Neural progenitor cell (in vitro differentiated cells): ENCODE data around the gene AIP. TPM values are rescaled to one million over a fixed set of nuclear protein-coding genes. Genes with fewer than 3 reads are reported as not detected.

Source experiments
- DNase-seq: peaks from one replicate; pipeline ENCODE4 v3.0.0-alpha.2; 2016; ENCODE audit warnings: low spot score
- H2AFZ ChIP-seq: fragments of 200-600 bp; sonication (generic); replicated peaks from 2 replicates; pipeline ENCODE4 v1.6.1; 2016; ENCODE audit warnings: antibody characterized with exemption
- H3F3A ChIP-seq: fragments of 200-600 bp; sonication (generic); 2 replicates; pipeline ENCODE4 v1.6.1; 2016; ENCODE audit warnings: antibody characterized with exemption, low read depth
- H3K27ac ChIP-seq: fragments of 200-600 bp; sonication (generic); 2 replicates; pipeline ENCODE4 v1.5.1; 2016; ENCODE audit warnings: mild to moderate bottlenecking
- H3K27me3 ChIP-seq: fragments of 200-600 bp; sonication (generic); 2 replicates; pipeline ENCODE4 v1.6.1; 2016; ENCODE audit warnings: mild to moderate bottlenecking, moderate library complexity
- H3K36me3 ChIP-seq: fragments of 200-600 bp; sonication (generic); 2 replicates; pipeline ENCODE4 v1.5.1; 2016
- H3K4me1 ChIP-seq: fragments of 200-600 bp; sonication (generic); 2 replicates; pipeline ENCODE4 v1.6.1; 2016; ENCODE audit warnings: mixed run types
- H3K4me2 ChIP-seq: fragments of 200-600 bp; sonication (generic); 2 replicates; pipeline ENCODE4 v1.6.1; 2016
- H3K4me3 ChIP-seq: fragments of 200-600 bp; sonication (generic); 2 replicates; pipeline ENCODE4 v1.5.1; 2016
- H3K79me2 ChIP-seq: fragments of 200-600 bp; sonication (generic); 2 replicates; pipeline ENCODE4 v1.6.1; 2016; ENCODE audit warnings: low read depth
- H3K9ac ChIP-seq: fragments of 200-600 bp; sonication (generic); 2 replicates; pipeline ENCODE4 v1.6.1; 2016
- H3K9me3 ChIP-seq: fragments of 200-600 bp; sonication (generic); 2 replicates; pipeline ENCODE4 v1.5.1; 2016; ENCODE audit warnings: low read depth
- H4K20me1 ChIP-seq: fragments of 200-600 bp; sonication (generic); 2 replicates; pipeline ENCODE4 v1.6.1; 2016; ENCODE audit warnings: low read depth
- H3K27ac Mint-ChIP-seq: 3 replicates; pipeline ENCODE4 v1.8.0; 2021; ENCODE audit warnings: mixed read lengths
- H3K27me3 Mint-ChIP-seq: 2 replicates; pipeline ENCODE4 v1.8.0; 2022; ENCODE audit warnings: low read depth, mild to moderate bottlenecking, inconsistent platforms, moderate library complexity, mixed read lengths; ENCODE audit not compliant: insufficient read depth
- H3K36me3 Mint-ChIP-seq: 3 replicates; pipeline ENCODE4 v1.8.0; 2021; ENCODE audit warnings: mixed read lengths
- H3K4me1 Mint-ChIP-seq: 3 replicates; pipeline ENCODE4 v1.8.0; 2021; ENCODE audit warnings: mixed read lengths
- H3K4me3 Mint-ChIP-seq: 3 replicates; pipeline ENCODE4 v1.8.0; 2021; ENCODE audit warnings: mild to moderate bottlenecking, moderate library complexity, mixed read lengths
- H3K9me3 Mint-ChIP-seq: 3 replicates; pipeline ENCODE4 v1.8.0; 2020; ENCODE audit warnings: mixed read lengths
- EZH2 ChIP-seq: fragments of 200-600 bp; sonication (generic); IDR thresholded peaks from 2 replicates; pipeline ENCODE4 v1.6.1; 2017; ENCODE audit warnings: antibody characterized with exemption, mild to moderate bottlenecking, moderate library complexity
- EZH2phosphoT487 ChIP-seq: fragments of 200-600 bp; sonication (generic); IDR thresholded peaks from 2 replicates; pipeline ENCODE4 v1.6.1; 2017; ENCODE audit warnings: antibody characterized with exemption
- total RNA-seq: library from RNA; depleted of rRNA; stranded (reverse); fragments of >200 nt; gene quantifications from 2 replicates; pipeline ENCODE4 v1.2.3, GENCODE V29; 2015; ENCODE audit warnings: low replicate concordance
- TF ChIP-seq, protein P1 (sequence below): fragments of 200-600 bp; sonication (generic); IDR thresholded peaks from 2 replicates; pipeline ENCODE4 v1.5.1; 2017; ENCODE audit warnings: antibody characterized with exemption, mild to moderate bottlenecking

The AIP gene
- total RNA-seq, 1 donor from 2014 or later: 20.3 TPM

DNA sequence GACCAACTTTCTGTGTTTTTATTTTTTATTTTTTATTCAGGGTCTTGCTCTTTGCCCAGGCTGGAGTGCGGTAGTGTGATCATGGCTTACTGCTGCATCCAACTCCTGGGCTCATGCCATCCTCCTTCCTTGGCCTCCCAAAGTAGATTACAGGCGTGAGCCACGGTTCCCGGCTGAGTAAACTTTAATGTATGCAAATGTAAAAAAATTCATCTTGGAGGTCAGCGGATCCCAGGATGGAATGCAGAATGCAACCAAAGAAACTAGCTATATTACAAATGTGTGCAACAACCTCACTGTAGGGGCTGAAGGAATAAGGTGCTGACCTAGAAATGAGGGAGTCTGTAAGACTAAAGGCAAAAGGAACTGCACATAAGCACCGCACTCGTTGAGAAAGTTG lies 31.3 kb downstream of the AIP start:
- TF ChIP-seq, protein P1, sequence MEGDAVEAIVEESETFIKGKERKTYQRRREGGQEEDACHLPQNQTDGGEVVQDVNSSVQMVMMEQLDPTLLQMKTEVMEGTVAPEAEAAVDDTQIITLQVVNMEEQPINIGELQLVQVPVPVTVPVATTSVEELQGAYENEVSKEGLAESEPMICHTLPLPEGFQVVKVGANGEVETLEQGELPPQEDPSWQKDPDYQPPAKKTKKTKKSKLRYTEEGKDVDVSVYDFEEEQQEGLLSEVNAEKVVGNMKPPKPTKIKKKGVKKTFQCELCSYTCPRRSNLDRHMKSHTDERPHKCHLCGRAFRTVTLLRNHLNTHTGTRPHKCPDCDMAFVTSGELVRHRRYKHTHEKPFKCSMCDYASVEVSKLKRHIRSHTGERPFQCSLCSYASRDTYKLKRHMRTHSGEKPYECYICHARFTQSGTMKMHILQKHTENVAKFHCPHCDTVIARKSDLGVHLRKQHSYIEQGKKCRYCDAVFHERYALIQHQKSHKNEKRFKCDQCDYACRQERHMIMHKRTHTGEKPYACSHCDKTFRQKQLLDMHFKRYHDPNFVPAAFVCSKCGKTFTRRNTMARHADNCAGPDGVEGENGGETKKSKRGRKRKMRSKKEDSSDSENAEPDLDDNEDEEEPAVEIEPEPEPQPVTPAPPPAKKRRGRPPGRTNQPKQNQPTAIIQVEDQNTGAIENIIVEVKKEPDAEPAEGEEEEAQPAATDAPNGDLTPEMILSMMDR: no peak
- TF ChIP-seq EZH2: no peak
- TF ChIP-seq EZH2phosphoT487: no peak
- H3K9me3 Mint-ChIP-seq: no peaks in the 10 kb centered on the region
- no peak overlapping the region for H3K27ac ChIP-seq
- peaks cover 6% of the 10 kb centered on the region for H3K4me1 Mint-ChIP-seq
- H3K4me2 ChIP-seq: no peak overlapping the region
- no peaks in the 10 kb centered on the region for H4K20me1 ChIP-seq
- H3K36me3 ChIP-seq: no peaks in the 10 kb centered on the region
- no peaks in the 10 kb centered on the region for H3F3A ChIP-seq
- no peak overlapping the region for H3K27ac Mint-ChIP-seq
- H3K36me3 Mint-ChIP-seq: no peaks in the 10 kb centered on the region
- no peak overlapping the region for H3K9ac ChIP-seq
- no peak overlapping the region for H3K4me3 Mint-ChIP-seq
- no peaks in the 10 kb centered on the region for H3K4me1 ChIP-seq
- no peaks in the 10 kb centered on the region for H3K79me2 ChIP-seq
- H3K9me3 ChIP-seq: no peaks in the 10 kb centered on the region
- no peak overlapping the region for H3K4me3 ChIP-seq
- peaks cover 52% of the 10 kb centered on the region for H3K27me3 ChIP-seq
- no peak overlapping the region for H2AFZ ChIP-seq
- H3K27me3 Mint-ChIP-seq: peaks cover 18% of the 10 kb centered on the region
- DNase-seq: no peak

DNA sequence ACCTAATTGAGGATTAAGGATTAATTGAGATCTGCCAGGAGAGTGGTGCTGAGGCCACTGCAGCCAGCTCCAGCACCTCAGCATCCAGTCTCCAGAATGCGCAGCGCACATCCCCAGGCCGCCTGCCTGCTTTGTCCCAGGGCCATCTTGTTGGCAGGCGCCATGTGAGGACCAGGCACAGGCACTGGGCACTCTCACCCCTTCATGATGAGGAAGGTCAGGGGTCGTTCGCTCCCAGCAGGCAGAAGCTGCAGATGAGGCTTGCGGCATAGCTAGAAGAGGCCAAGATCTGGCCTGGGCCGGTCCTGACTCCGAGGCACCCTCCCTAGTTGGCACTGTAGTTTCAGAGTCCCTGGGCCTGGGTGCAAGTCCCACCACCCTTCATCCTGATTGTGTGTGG lies 34.0 kb downstream of the AIP start:
- Mint-ChIP-seq H3K27ac (no peak overlapping the region), H3K9me3 (no peaks in the 10 kb centered on the region), H3K27me3 (peaks cover 13% of the 10 kb centered on the region), H3K4me1 (no peaks in the 10 kb centered on the region), H3K36me3 (no peaks in the 10 kb centered on the region), H3K4me3 (no peak overlapping the region)
- Histone ChIP-seq H3K4me1 (no peaks in the 10 kb centered on the region), H3K27me3 (peaks cover 29% of the 10 kb centered on the region), H3K36me3 (no peaks in the 10 kb centered on the region), H3K4me3 (no peak overlapping the region), H4K20me1 (no peaks in the 10 kb centered on the region), H3K27ac (no peak overlapping the region), H3K9ac (no peak overlapping the region), H3K79me2 (no peaks in the 10 kb centered on the region), H2AFZ (no peak overlapping the region), H3F3A (no peaks in the 10 kb centered on the region), H3K9me3 (no peaks in the 10 kb centered on the region), H3K4me2 (no peak overlapping the region)
- TF ChIP-seq EZH2phosphoT487 (no peak), EZH2 (no peak)
- TF ChIP-seq, protein P1: no peak
- no peak for DNase-seq

DNA sequence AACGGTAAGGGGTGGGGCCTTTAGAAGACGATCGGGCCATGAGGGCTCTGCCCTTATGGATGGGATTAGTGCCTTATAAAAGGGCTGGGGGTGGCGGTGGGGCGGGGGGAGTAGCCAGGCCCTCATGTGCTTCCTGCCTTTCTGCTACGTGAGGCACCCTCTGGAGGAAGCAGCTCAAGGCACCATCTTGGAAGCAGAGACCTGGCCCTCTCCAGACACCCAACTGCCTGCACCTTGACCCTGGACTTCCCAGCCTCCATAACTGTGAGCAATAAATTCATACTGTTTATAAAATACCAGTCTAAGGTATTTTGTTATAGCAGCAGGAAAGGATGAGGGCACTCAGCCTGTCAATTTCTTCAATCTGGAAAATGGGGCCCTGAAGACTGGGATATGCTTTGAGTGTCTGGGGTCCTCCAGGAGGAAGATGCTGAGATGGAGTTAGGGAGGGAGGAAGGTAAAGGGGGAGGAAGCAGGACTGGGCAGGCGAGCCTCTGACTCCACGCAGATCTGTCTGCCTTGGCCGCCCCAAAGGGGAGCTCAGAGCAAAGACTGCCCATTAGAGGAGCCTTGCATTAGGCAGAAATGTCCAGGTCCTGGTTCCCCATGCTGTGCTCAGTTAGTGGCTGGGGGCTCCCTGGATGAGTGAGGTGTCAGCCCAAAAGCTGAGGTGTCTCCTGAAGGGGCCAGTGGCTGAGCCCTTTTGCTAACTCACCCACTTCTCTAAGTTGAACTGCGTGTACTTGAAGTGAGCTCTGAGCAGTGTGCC lies 35.1 kb downstream of the AIP start:
- no peak overlapping the region for H3K9ac ChIP-seq
- Mint-ChIP-seq H3K9me3 (no peaks in the 10 kb centered on the region), H3K4me1 (no peaks in the 10 kb centered on the region), H3K36me3 (no peaks in the 10 kb centered on the region), H3K4me3 (no peak overlapping the region), H3K27ac (no peak overlapping the region), H3K27me3 (peaks cover 11% of the 10 kb centered on the region)
- H3K4me2 ChIP-seq: no peak overlapping the region
- no peaks in the 10 kb centered on the region for H3K79me2 ChIP-seq
- H3K36me3 ChIP-seq: no peaks in the 10 kb centered on the region
- H3K4me1 ChIP-seq: no peaks in the 10 kb centered on the region
- H3F3A ChIP-seq: no peaks in the 10 kb centered on the region
- no peak overlapping the region for H2AFZ ChIP-seq
- no peaks in the 10 kb centered on the region for H3K9me3 ChIP-seq
- H4K20me1 ChIP-seq: no peaks in the 10 kb centered on the region
- no peak for DNase-seq
- H3K27me3 ChIP-seq: peaks cover 17% of the 10 kb centered on the region
- TF ChIP-seq, protein P1: no peak
- TF ChIP-seq EZH2phosphoT487: no peak
- no peak for TF ChIP-seq EZH2
- no peak overlapping the region for H3K4me3 ChIP-seq
- no peak overlapping the region for H3K27ac ChIP-seq
